Measurements from ENCODE around the gene CREB3.

DNA sequence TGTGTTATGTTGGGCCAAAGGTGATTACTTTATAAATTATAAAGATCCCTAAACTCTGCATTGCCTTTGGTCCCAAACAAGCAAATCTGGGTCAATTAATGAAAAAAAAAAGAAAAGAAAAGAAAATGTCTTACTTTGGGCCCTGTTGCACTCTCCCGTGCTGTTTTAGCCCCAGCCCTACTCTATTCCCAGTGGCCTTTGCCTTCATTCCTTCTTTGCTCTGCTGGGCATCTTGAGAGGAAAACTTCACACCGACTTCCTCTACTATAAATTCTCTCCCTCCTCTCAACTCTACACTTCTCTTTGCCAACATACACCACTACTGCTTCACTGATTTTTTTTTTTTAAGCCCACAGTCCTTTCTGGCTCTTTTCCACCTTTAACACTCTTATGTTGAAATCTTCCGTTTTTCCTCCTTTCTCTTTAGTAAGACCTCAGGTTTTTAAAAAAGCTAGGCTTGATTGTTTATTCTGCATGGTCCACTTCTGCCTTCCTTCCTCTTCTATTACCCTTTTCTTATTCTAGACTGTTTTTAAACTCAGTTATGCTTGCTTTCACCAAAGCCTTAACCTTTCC, 26.1 kb downstream of the CREB3 start:
- TF ChIP-seq, protein P1, sequence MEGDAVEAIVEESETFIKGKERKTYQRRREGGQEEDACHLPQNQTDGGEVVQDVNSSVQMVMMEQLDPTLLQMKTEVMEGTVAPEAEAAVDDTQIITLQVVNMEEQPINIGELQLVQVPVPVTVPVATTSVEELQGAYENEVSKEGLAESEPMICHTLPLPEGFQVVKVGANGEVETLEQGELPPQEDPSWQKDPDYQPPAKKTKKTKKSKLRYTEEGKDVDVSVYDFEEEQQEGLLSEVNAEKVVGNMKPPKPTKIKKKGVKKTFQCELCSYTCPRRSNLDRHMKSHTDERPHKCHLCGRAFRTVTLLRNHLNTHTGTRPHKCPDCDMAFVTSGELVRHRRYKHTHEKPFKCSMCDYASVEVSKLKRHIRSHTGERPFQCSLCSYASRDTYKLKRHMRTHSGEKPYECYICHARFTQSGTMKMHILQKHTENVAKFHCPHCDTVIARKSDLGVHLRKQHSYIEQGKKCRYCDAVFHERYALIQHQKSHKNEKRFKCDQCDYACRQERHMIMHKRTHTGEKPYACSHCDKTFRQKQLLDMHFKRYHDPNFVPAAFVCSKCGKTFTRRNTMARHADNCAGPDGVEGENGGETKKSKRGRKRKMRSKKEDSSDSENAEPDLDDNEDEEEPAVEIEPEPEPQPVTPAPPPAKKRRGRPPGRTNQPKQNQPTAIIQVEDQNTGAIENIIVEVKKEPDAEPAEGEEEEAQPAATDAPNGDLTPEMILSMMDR (conservative IDR thresholded peaks at IDR 0.05 in 1 of 2, IDR thresholded peaks at IDR 0.05 in 1 of 2; ENCODE audit: extremely low read depth in 1 of 2, insufficient read depth in 1 of 2, low read depth in 1 of 2, low read length in 2 of 2): no peak
- TF ChIP-seq EZH2 (IDR thresholded peaks at IDR 0.05; ENCODE audit: borderline replicate concordance, low read length): no peak

All from mammary epithelial cell (primary cell).